OCI-LY3 (cell line): ENCODE results near the gene SP8.

ENCODE experiments used
- CTCF ChIP-seq: fragments of 200-600, 300-600 bp; sonication (generic); IDR thresholded peaks from 2 replicates; pipeline ENCODE4 v1.5.1; 2014; ENCODE audit warnings: antibody characterized with exemption, low read length, low read depth
- EZH2phosphoT487 ChIP-seq: fragments of 200-600 bp; shearing (Covaris generic); IDR thresholded peaks from 2 replicates; pipeline ENCODE4 v1.6.1; 2018; ENCODE audit warnings: antibody characterized with exemption, mixed run types, low read depth

GRCh38 chr7:20794676-20795075 is 8.0 kb upstream of the SP8 start:
- TF ChIP-seq CTCF: no peak
- no peak for TF ChIP-seq EZH2phosphoT487
